Activated CD4-positive, alpha-beta memory T cell treated with anti-CD3 and anti-CD28 coated beads for 36 hours (primary cell): ENCODE results near the gene SMARCC2. TPM values are rescaled to one million over a fixed set of nuclear protein-coding genes. Genes with fewer than 3 reads are reported as not detected.

ENCODE experiments used
- CTCF ChIA-PET: fragments of 350-600 bp; sonication (Branson Sonifier 250); formaldehyde crosslinking; loops from one replicate; lab custom pipeline; 2021; ENCODE audit warnings: antibody characterized with exemption, inconsistent platforms; lab: Charles Lee
- POLR2A ChIA-PET: fragments of 350-600 bp; sonication (Branson Sonifier 250); formaldehyde crosslinking; loops from one replicate; lab custom pipeline; 2021; ENCODE audit warnings: antibody characterized with exemption; lab: Charles Lee
- DNase-seq: peaks from one replicate; pipeline ENCODE4 v3.0.0-alpha.2; 2020
- H3K27ac Mint-ChIP-seq: one replicate; pipeline ENCODE4 v1.8.0; 2021; ENCODE audit warnings: mixed read lengths
- H3K27me3 Mint-ChIP-seq: one replicate; pipeline ENCODE4 v1.8.0; 2021; ENCODE audit warnings: mixed read lengths
- H3K36me3 Mint-ChIP-seq: one replicate; pipeline ENCODE4 v1.8.0; 2021; ENCODE audit warnings: mixed read lengths
- H3K4me1 Mint-ChIP-seq: one replicate; pipeline ENCODE4 v1.8.0; 2021; ENCODE audit warnings: low read depth, mixed read lengths
- H3K4me3 Mint-ChIP-seq: one replicate; pipeline ENCODE4 v1.8.0; 2021; ENCODE audit warnings: mild to moderate bottlenecking, mixed read lengths
- H3K9me3 Mint-ChIP-seq: one replicate; pipeline ENCODE4 v1.8.0; 2021; ENCODE audit warnings: mixed read lengths
- intact Hi-C: fragments of 100-400 bp; cut with micrococcal nuclease; formaldehyde crosslinking; loops from one replicate; pipeline ENCODE4 v1.15.1; 2023
- total RNA-seq, 2 experiments: library from RNA; stranded (reverse); gene quantifications; one replicate each; pipeline ENCODE4 v1.2.3, GENCODE V29; 2021

Gene SMARCC2
- total RNA-seq, 2 experiments from 2014 or later, result 96.4 to 103 TPM

GRCh38 chr12:56164345-56164729 lies 24.9 kb downstream of the SMARCC2 start:
- DNase-seq, result no peak
- no peaks in the 10 kb centered on the region for H3K9me3 Mint-ChIP-seq
- no peaks in the 10 kb centered on the region for H3K27me3 Mint-ChIP-seq
- intact Hi-C loops, result no loop called here
- H3K36me3 Mint-ChIP-seq, result peaks cover 60% of the 10 kb centered on the region
- CTCF ChIA-PET, result no interaction called here
- peak overlapping the region; percentile 44 for H3K27ac Mint-ChIP-seq
- no peak overlapping the region for H3K4me3 Mint-ChIP-seq
- POLR2A ChIA-PET, result no interaction called here
- H3K4me1 Mint-ChIP-seq, result peaks cover 26% of the 10 kb centered on the region

- Mint-ChIP-seq H3K27me3 (no peaks in the 10 kb centered on the region), H3K9me3 (no peaks in the 10 kb centered on the region), H3K4me1 (peaks cover 26% of the 10 kb centered on the region), H3K36me3 (peaks cover 64% of the 10 kb centered on the region), H3K4me3 (no peak overlapping the region), H3K27ac (peak overlapping the region; percentile 51)
- DNase-seq, result no peak
- intact Hi-C loops, result no loop called here
- POLR2A ChIA-PET, result interaction anchor here (0.9 to 4.5 kb wide), 7 partner anchors 8 to 45 kb away, joined by 3 to 19 read pairs (median 4); partner anchors contain the start of genes ESYT1 and ZC3H10
- CTCF ChIA-PET, result interaction anchor here (0.8 to 6.2 kb wide), 3 partner anchors 25 to 44 kb away, joined by 3 to 48 read pairs (median 46); partner anchors contain the start of genes ESYT1 and SMARCC2
These were observed 25.5 kb downstream of the SMARCC2 start for GRCh38 chr12:56163533-56164344.

GRCh38 chr12:56162468-56163290 lies 26.6 kb downstream of the SMARCC2 start:
- Mint-ChIP-seq H3K4me1 (peaks cover 26% of the 10 kb centered on the region), H3K4me3 (no peak overlapping the region), H3K27ac (peak overlapping the region; percentile 44), H3K36me3 (peaks cover 65% of the 10 kb centered on the region), H3K27me3 (no peaks in the 10 kb centered on the region), H3K9me3 (no peaks in the 10 kb centered on the region)
- intact Hi-C loops, result no loop called here
- POLR2A ChIA-PET, result interaction anchor here (0.9 to 4.5 kb wide), 7 partner anchors 9 to 44 kb away, joined by 3 to 19 read pairs (median 4); partner anchors contain the start of genes ESYT1 and ZC3H10
- no peak for DNase-seq
- CTCF ChIA-PET, result interaction anchor here (0.6 to 6.2 kb wide), 7 partner anchors 11 to 361 kb away, joined by 3 to 48 read pairs (median 7); partner anchors contain the start of genes ESYT1, SMARCC2 and ZC3H10

GRCh38 chr12:56161690-56162351 lies 27.5 kb downstream of the SMARCC2 start:
- no peaks in the 10 kb centered on the region for H3K9me3 Mint-ChIP-seq
- CTCF ChIA-PET, result interaction anchor here (0.6 to 6.2 kb wide), 6 partner anchors 10 to 115 kb away, joined by 3 to 48 read pairs (median 10); partner anchors contain the start of genes ESYT1, SMARCC2 and ZC3H10
- peaks cover 63% of the 10 kb centered on the region for H3K36me3 Mint-ChIP-seq
- DNase-seq, result no peak
- H3K4me1 Mint-ChIP-seq, result peaks cover 32% of the 10 kb centered on the region
- POLR2A ChIA-PET, result interaction anchor here (1.0 to 4.5 kb wide), 9 partner anchors 10 to 44 kb away, joined by 3 to 19 read pairs (median 6); partner anchors contain the start of genes ESYT1, MYL6B, SMARCC2 and ZC3H10
- peak overlapping the region; percentile 98 for H3K27ac Mint-ChIP-seq
- intact Hi-C loops, result no loop called here
- no peaks in the 10 kb centered on the region for H3K27me3 Mint-ChIP-seq
- peak overlapping the region; percentile 95 for H3K4me3 Mint-ChIP-seq

GRCh38 chr12:56160894-56161689 lies 28.2 kb downstream of the SMARCC2 start:
- CTCF ChIA-PET, result interaction anchor here (0.6 to 6.2 kb wide), 7 partner anchors 9 to 1308 kb away, joined by 3 to 48 read pairs (median 7); partner anchors contain the start of genes ESYT1, MYL6B, SMARCC2 and ZC3H10
- peak overlapping the region; percentile 98 for H3K27ac Mint-ChIP-seq
- intact Hi-C loops, result loop anchor here (1.0 kb wide), 1 partner anchor 9 kb away; the partner anchor contains the start of gene MYL6B

GRCh38 chr12:56160193-56160763 lies 29.0 kb downstream of the SMARCC2 start:
- peak overlapping the region; percentile 95 for H3K4me3 Mint-ChIP-seq
- peak; percentile 79 for DNase-seq
- no peaks in the 10 kb centered on the region for H3K27me3 Mint-ChIP-seq
- peak overlapping the region; percentile 98 for H3K27ac Mint-ChIP-seq
- H3K4me1 Mint-ChIP-seq, result peaks cover 35% of the 10 kb centered on the region
- no peaks in the 10 kb centered on the region for H3K9me3 Mint-ChIP-seq
- CTCF ChIA-PET, result interaction anchor here (0.6 to 6.2 kb wide), 5 partner anchors 8 to 1309 kb away, joined by 3 to 48 read pairs (median 14); partner anchors contain the start of genes ESYT1, MYL6B, SMARCC2 and ZC3H10
- intact Hi-C loops, result loop anchor here (1.0 kb wide), 1 partner anchor 8 kb away; the partner anchor contains the start of gene MYL6B
- POLR2A ChIA-PET, result interaction anchor here (0.6 to 4.5 kb wide), 6 partner anchors 9 to 44 kb away, joined by 3 to 19 read pairs (median 12); partner anchors contain the start of genes ESYT1, MYL6B, SMARCC2 and ZC3H10
- peaks cover 64% of the 10 kb centered on the region for H3K36me3 Mint-ChIP-seq

More at GRCh38 chr12:56160894-56161689, 28.2 kb downstream of the SMARCC2 start:
- DNase-seq, result no peak
- peak overlapping the region; percentile 95 for H3K4me3 Mint-ChIP-seq
- H3K9me3 Mint-ChIP-seq, result no peaks in the 10 kb centered on the region
- no peaks in the 10 kb centered on the region for H3K27me3 Mint-ChIP-seq
- peaks cover 63% of the 10 kb centered on the region for H3K36me3 Mint-ChIP-seq
- H3K4me1 Mint-ChIP-seq, result peaks cover 32% of the 10 kb centered on the region
- POLR2A ChIA-PET, result interaction anchor here (0.8 to 4.5 kb wide), 7 partner anchors 8 to 43 kb away, joined by 3 to 19 read pairs (median 6); partner anchors contain the start of genes ESYT1, MYL6B, SMARCC2 and ZC3H10

GRCh38 chr12:56159482-56160192 lies 29.6 kb downstream of the SMARCC2 start:
- no peak for DNase-seq
- Mint-ChIP-seq H3K9me3 (no peaks in the 10 kb centered on the region), H3K27ac (peak overlapping the region; percentile 98), H3K4me1 (peaks cover 35% of the 10 kb centered on the region), H3K27me3 (no peaks in the 10 kb centered on the region), H3K36me3 (peaks cover 64% of the 10 kb centered on the region), H3K4me3 (peak overlapping the region; percentile 95)
- intact Hi-C loops, result loop anchor here (1.0 to 2.0 kb wide), 2 partner anchors 7 to 141 kb away; partner anchors contain the start of genes CS and MYL6B
- CTCF ChIA-PET, result interaction anchor here (1.4 to 6.2 kb wide), 6 partner anchors 29 to 62 kb away, joined by 4 to 48 read pairs (median 10); partner anchors contain the start of genes ESYT1, RNF41, RPL41 and SMARCC2
- POLR2A ChIA-PET, result interaction anchor here (0.6 to 4.5 kb wide), 9 partner anchors 10 to 43 kb away, joined by 3 to 19 read pairs (median 10); partner anchors contain the start of genes ESYT1, SMARCC2 and ZC3H10

- CTCF ChIA-PET, result interaction anchor here (1.4 to 6.2 kb wide), 6 partner anchors 30 to 63 kb away, joined by 4 to 48 read pairs (median 10); partner anchors contain the start of genes ESYT1, RNF41, RPL41 and SMARCC2
- intact Hi-C loops, result loop anchor here (1.0 to 2.0 kb wide), 4 partner anchors 33 to 179 kb away; partner anchors contain the start of genes CS, IL23A and ZC3H10
- DNase-seq, result peak; percentile 42
- no peaks in the 10 kb centered on the region for H3K9me3 Mint-ChIP-seq
- H3K4me3 Mint-ChIP-seq, result peak overlapping the region; percentile 95
- no peaks in the 10 kb centered on the region for H3K27me3 Mint-ChIP-seq
- POLR2A ChIA-PET, result interaction anchor here (0.7 to 2.4 kb wide), 6 partner anchors 9 to 41 kb away, joined by 3 to 17 read pairs (median 13); partner anchors contain the start of genes ESYT1, SMARCC2 and ZC3H10
- H3K27ac Mint-ChIP-seq, result peak overlapping the region; percentile 98
- H3K4me1 Mint-ChIP-seq, result peaks cover 37% of the 10 kb centered on the region
- peaks cover 59% of the 10 kb centered on the region for H3K36me3 Mint-ChIP-seq
These were observed 30.3 kb downstream of the SMARCC2 start for GRCh38 chr12:56158926-56159461.
